ENCODE measurements around the gene PAX7. TPM values are rescaled to one million over a fixed set of nuclear protein-coding genes. Genes with fewer than 3 reads are reported as not detected.

Gene PAX7
- total RNA-seq, 1 experiment from 2014 or later = 0.15 TPM

DNA sequence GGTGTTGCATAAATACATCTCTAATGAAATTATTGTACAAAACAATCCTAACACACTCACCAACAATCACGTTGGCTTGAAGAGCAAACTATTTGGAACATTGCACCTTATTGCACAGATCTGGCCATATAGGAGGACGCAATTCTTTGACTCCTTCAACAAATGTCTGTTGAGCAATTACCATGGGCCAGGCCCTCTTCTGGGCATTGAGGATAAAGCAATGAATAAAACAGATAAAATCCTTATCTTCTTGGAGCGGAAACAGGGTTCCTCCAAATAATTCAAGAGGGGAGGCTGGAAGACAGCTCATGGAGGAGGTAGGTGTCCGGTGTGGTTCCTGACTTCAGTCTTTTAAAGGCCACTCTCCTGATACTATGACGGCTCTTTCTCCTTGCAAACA, 43.3 kb downstream of the PAX7 start:
- H3K9me3 ChIP-seq (ENCODE audit: control insufficient read depth, low read depth, low read length) = no peaks in the 10 kb centered on the region
- no peak overlapping the region for H3K27ac Mint-ChIP-seq
- H3T11ph ChIP-seq (ENCODE audit: low read length) = no peak overlapping the region
- no peak overlapping the region for H2BK20ac ChIP-seq (ENCODE audit: low read depth, low read length, poor library complexity, severe bottlenecking)
- no peak overlapping the region for H2BK12ac ChIP-seq (ENCODE audit: insufficient read length, low read depth, low read length)
- H2BK120ac ChIP-seq (ENCODE audit: low read depth, low read length, poor library complexity, severe bottlenecking) = no peak overlapping the region
- H3K4me3 Mint-ChIP-seq = no peak overlapping the region
- H4K8ac ChIP-seq (replicated peaks; ENCODE audit: insufficient read length, low read depth, low read length) = no peak overlapping the region
- peaks cover 94% of the 10 kb centered on the region for H3K27me3 Mint-ChIP-seq (ENCODE audit: low read depth)
- no peaks in the 10 kb centered on the region; a peak in 1 of 5 replicates for H3K9me3 Mint-ChIP-seq
- H2BK5ac ChIP-seq (ENCODE audit: insufficient read length, low read length) = no peak overlapping the region
- no peak overlapping the region for H2AFZ ChIP-seq (ENCODE audit: low read length)
- no peak overlapping the region for H3K9ac ChIP-seq (ENCODE audit: extremely low read depth, insufficient read length, low read length)
- H3K4ac ChIP-seq (ENCODE audit: low read depth, low read length) = no peak overlapping the region
- H3K27me3 ChIP-seq (ENCODE audit: insufficient read depth, low read length) = no peaks in the 10 kb centered on the region; the same call in 1 of the 2 replicates
- TF ChIP-seq, protein P1, sequence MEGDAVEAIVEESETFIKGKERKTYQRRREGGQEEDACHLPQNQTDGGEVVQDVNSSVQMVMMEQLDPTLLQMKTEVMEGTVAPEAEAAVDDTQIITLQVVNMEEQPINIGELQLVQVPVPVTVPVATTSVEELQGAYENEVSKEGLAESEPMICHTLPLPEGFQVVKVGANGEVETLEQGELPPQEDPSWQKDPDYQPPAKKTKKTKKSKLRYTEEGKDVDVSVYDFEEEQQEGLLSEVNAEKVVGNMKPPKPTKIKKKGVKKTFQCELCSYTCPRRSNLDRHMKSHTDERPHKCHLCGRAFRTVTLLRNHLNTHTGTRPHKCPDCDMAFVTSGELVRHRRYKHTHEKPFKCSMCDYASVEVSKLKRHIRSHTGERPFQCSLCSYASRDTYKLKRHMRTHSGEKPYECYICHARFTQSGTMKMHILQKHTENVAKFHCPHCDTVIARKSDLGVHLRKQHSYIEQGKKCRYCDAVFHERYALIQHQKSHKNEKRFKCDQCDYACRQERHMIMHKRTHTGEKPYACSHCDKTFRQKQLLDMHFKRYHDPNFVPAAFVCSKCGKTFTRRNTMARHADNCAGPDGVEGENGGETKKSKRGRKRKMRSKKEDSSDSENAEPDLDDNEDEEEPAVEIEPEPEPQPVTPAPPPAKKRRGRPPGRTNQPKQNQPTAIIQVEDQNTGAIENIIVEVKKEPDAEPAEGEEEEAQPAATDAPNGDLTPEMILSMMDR (conservative IDR thresholded peaks at IDR 0.05) = peak; percentile 49
- no peak overlapping the region for H4K5ac ChIP-seq (ENCODE audit: insufficient read length, low read depth, low read length)
- no peak overlapping the region for H3K56ac ChIP-seq (ENCODE audit: insufficient read length, low read depth, low read length)
- DNase-seq = no peak
- H3K4me1 Mint-ChIP-seq = peaks cover 35 to 60% of the 10 kb centered on the region in 2 experiments
- no peak overlapping the region for H3K23ac ChIP-seq (ENCODE audit: insufficient read length, low read depth, low read length)
- no peak overlapping the region for H3K14ac ChIP-seq (ENCODE audit: insufficient read depth, low read length)
- peaks cover 15% of the 10 kb centered on the region; the same call in 1 of the 2 replicates for H3K4me1 ChIP-seq (ENCODE audit: insufficient read depth, low read length)
- WGBS (ENCODE audit: extremely low coverage, insufficient read length, low lambda C conversion rate) = no CpG with 5 or more reads among the region's 5 CpGs
- H2AK5ac ChIP-seq (ENCODE audit: insufficient read length, low read length) = no peak overlapping the region
- H3K36me3 Mint-ChIP-seq (ENCODE audit: insufficient read depth in 1 of 3, low read depth in 3 of 3) = no peaks in the 10 kb centered on the region
- H3K4me2 ChIP-seq (ENCODE audit: insufficient read depth, insufficient read length, low read length) = no peak overlapping the region
- no peak overlapping the region for H3K27ac ChIP-seq (ENCODE audit: insufficient read length, low read depth, low read length)
- no peaks in the 10 kb centered on the region for H3K79me1 ChIP-seq (ENCODE audit: insufficient read depth, low read depth, low read length, poor library complexity, severe bottlenecking)
- no peak overlapping the region for H2BK15ac ChIP-seq (ENCODE audit: low read depth, low read length)
- no peaks in the 10 kb centered on the region for H3K79me2 ChIP-seq (ENCODE audit: insufficient read depth, low read length)
- H4K91ac ChIP-seq (ENCODE audit: insufficient read length, low read depth, low read length) = no peak overlapping the region
- H4K20me1 ChIP-seq (ENCODE audit: control insufficient read depth, insufficient read depth, insufficient read length) = no peaks in the 10 kb centered on the region
- no peaks in the 10 kb centered on the region for H3K23me2 ChIP-seq (ENCODE audit: insufficient read length, low read depth, low read length, poor library complexity, severe bottlenecking)
- no peak overlapping the region for H3K18ac ChIP-seq (ENCODE audit: insufficient read length, low read depth, low read length)

All from H9 (cell line).